Tibial artery (tissue), 4 donors: ENCODE data around the gene TTN.

Experiments used
- DNase-seq, 2 donors: peaks; one replicate each; pipeline ENCODE4 v3.0.0-alpha.2; 2019
- H3K27ac ChIP-seq, 2 donors: fragments of 200-600 bp; sonication (generic) in 1 of 2; 1 replicate in 1 of 2; 2 replicates in 1 of 2; pipeline ENCODE4 v1.5.1; 2018 to 2019; ENCODE audit warnings: mild to moderate bottlenecking in 1 of 2
- H3K27me3 ChIP-seq, 2 donors: fragments of 200-600 bp; sonication (generic) in 1 of 2; one replicate each; pipeline versions ENCODE4 v1.5.1 to v1.6.0; 2016 to 2019
- H3K36me3 ChIP-seq, 3 donors: fragments of 200-600 bp; sonication (generic) in 2 of 3; one replicate each; pipeline ENCODE4 v1.5.1; 2016 to 2019; ENCODE audit warnings: mild to moderate bottlenecking in 2 of 3
- H3K4me1 ChIP-seq, 4 donors: fragments of 200-600 bp; sonication (generic) in 2 of 4; 1 replicate in 3 of 4; 2 replicates in 1 of 4; pipeline ENCODE4 v1.5.1; 2016 to 2019
- H3K4me3 ChIP-seq, 2 donors: fragments of 200-600 bp; sonication (generic) in 1 of 2; 1 replicate in 1 of 2; 2 replicates in 1 of 2; pipeline ENCODE4 v1.5.1; 2018 to 2019; ENCODE audit warnings: mild to moderate bottlenecking in 2 of 2
- H3K9me3 ChIP-seq, 3 donors: fragments of 200-600 bp; sonication (generic) in 1 of 3; one replicate each; pipeline ENCODE4 v1.5.1; 2016 to 2019
- CTCF ChIP-seq, 2 experiments: fragments of 200-600 bp in 1 of 2; fragments of 450-650 bp in 1 of 2; IDR thresholded peaks; one replicate each; pipeline ENCODE4 v1.5.1; 2017 to 2019; ENCODE audit warnings: antibody characterized with exemption in 2 of 2, mild to moderate bottlenecking in 1 of 2, moderate library complexity in 1 of 2
- intact Hi-C: fragments of 100-400 bp; cut with DNase I; formaldehyde crosslinking; loops from one replicate; pipeline ENCODE4 v1.15.0; 2023; ENCODE audit warnings: low total_unique reads

Gene TTN

GRCh38 chr2:178807227-178808008 lies at the start of gene TTN:
TTN (minus strand) TSS chr2:178807423; CDS start chr2:178804642, 2,781 bp downstream.
- DNase-seq: no peak
- TF ChIP-seq CTCF (IDR thresholded peaks at IDR 0.05): no peak
- no peaks in the 10 kb centered on the region for H3K36me3 ChIP-seq
- H3K27me3 ChIP-seq: no peaks in the 10 kb centered on the region
- no peak within 1 kb of the TSS for H3K4me3 ChIP-seq
- H3K9me3 ChIP-seq: no peaks in the 10 kb centered on the region
- intact Hi-C loops: no loop called here
- H3K27ac ChIP-seq: no peak within 1 kb of the TSS
- peaks cover 0 to 6% (median 0%) of the 10 kb centered on the region in 4 donors for H3K4me1 ChIP-seq

GRCh38 chr2:178855151-178855550 lies 47.9 kb upstream of the TTN start:
- Histone ChIP-seq H3K27ac (peak overlapping the region in 1 of 2 donors; percentile 32), H3K9me3 (no peaks in the 10 kb centered on the region), H3K4me1 (peaks cover 0 to 25% (median 2%) of the 10 kb centered on the region in 4 donors), H3K27me3 (no peaks in the 10 kb centered on the region), H3K36me3 (no peaks in the 10 kb centered on the region), H3K4me3 (no peak overlapping the region)
- intact Hi-C loops: no loop called here
- no peak for DNase-seq
- no peak for TF ChIP-seq CTCF (IDR thresholded peaks at IDR 0.05)

- Histone ChIP-seq H3K9me3 (no peaks in the 10 kb centered on the region), H3K4me3 (no peak overlapping the region), H3K27me3 (no peaks in the 10 kb centered on the region), H3K36me3 (no peaks in the 10 kb centered on the region), H3K27ac (no peak overlapping the region), H3K4me1 (peaks cover 0 to 31% (median 14%) of the 10 kb centered on the region in 4 donors)
- no peak for DNase-seq
- intact Hi-C loops: no loop called here
- TF ChIP-seq CTCF (IDR thresholded peaks at IDR 0.05): no peak
Measured at GRCh38 chr2:178848335-178848734, 41.1 kb upstream of the TTN start.

- Histone ChIP-seq H3K9me3 (no peaks in the 10 kb centered on the region), H3K27me3 (no peaks in the 10 kb centered on the region), H3K4me1 (peaks cover 0 to 31% (median 14%) of the 10 kb centered on the region in 4 donors), H3K27ac (no peak overlapping the region), H3K36me3 (no peaks in the 10 kb centered on the region), H3K4me3 (no peak overlapping the region)
- DNase-seq: no peak
- intact Hi-C loops: no loop called here
- TF ChIP-seq CTCF (IDR thresholded peaks at IDR 0.05): no peak
Measured at GRCh38 chr2:178846458-178846802, 39.2 kb upstream of the TTN start.

- H3K27me3 ChIP-seq: no peaks in the 10 kb centered on the region
- TF ChIP-seq CTCF (IDR thresholded peaks at IDR 0.05): no peak
- no peaks in the 10 kb centered on the region for H3K36me3 ChIP-seq
- H3K4me1 ChIP-seq: peaks cover 0 to 31% (median 14%) of the 10 kb centered on the region in 4 donors
- H3K9me3 ChIP-seq: no peaks in the 10 kb centered on the region
- no peak overlapping the region for H3K4me3 ChIP-seq
- DNase-seq: no peak
- intact Hi-C loops: no loop called here
- H3K27ac ChIP-seq: peak overlapping the region in 1 of 2 donors; percentile 33
Measured at GRCh38 chr2:178845566-178846457, 38.6 kb upstream of the TTN start.
